HFFc6 (cell line): ENCODE results near the gene ENGASE. TPM values are rescaled to one million over a fixed set of nuclear protein-coding genes. Genes with fewer than 3 reads are reported as not detected.

Experiments used
- DNase-seq: peaks from one replicate; pipeline ENCODE4 v3.0.0-alpha.2; 2018
- H3K27ac Mint-ChIP-seq: 2 replicates; pipeline ENCODE4 v1.8.0; 2020; ENCODE audit warnings: mild to moderate bottlenecking, mixed read lengths
- H3K27me3 Mint-ChIP-seq: 2 replicates; pipeline ENCODE4 v1.8.0; 2021; ENCODE audit warnings: mild to moderate bottlenecking, moderate library complexity, mixed read lengths; ENCODE audit not compliant: insufficient read depth
- H3K36me3 Mint-ChIP-seq: 2 replicates; pipeline ENCODE4 v1.8.0; 2021; ENCODE audit warnings: low read depth, mixed read lengths
- H3K4me1 Mint-ChIP-seq: 2 replicates; pipeline ENCODE4 v1.8.0; 2020; ENCODE audit warnings: low read depth, mixed read lengths
- H3K4me3 Mint-ChIP-seq: 2 replicates; pipeline ENCODE4 v1.8.0; 2020; ENCODE audit warnings: mild to moderate bottlenecking, moderate library complexity, mixed read lengths
- H3K9me3 Mint-ChIP-seq: 2 replicates; pipeline ENCODE4 v1.8.0; 2020; ENCODE audit warnings: mild to moderate bottlenecking, mixed read lengths
- total RNA-seq, 6 experiments: library from RNA; stranded (reverse); fragmentation: NEBNext Ultra II Directional; extraction: Animal tissue kit (Norgen Biotek cat#: 25700); gene quantifications; 2 replicates in 1 of 6; 3 replicates in 5 of 6; pipeline ENCODE4 v1.2.3, GENCODE V29; 2021
- TF ChIP-seq, protein P1 (sequence below): fragments of 200-600 bp; sonication (generic); IDR thresholded peaks from 2 replicates; pipeline ENCODE4 v1.5.0; 2021; ENCODE audit warnings: antibody characterized with exemption, mild to moderate bottlenecking

Gene ENGASE
- total RNA-seq, 6 experiments from 2014 or later, result 11.1 to 13.8 (median 11.8) TPM

DNA sequence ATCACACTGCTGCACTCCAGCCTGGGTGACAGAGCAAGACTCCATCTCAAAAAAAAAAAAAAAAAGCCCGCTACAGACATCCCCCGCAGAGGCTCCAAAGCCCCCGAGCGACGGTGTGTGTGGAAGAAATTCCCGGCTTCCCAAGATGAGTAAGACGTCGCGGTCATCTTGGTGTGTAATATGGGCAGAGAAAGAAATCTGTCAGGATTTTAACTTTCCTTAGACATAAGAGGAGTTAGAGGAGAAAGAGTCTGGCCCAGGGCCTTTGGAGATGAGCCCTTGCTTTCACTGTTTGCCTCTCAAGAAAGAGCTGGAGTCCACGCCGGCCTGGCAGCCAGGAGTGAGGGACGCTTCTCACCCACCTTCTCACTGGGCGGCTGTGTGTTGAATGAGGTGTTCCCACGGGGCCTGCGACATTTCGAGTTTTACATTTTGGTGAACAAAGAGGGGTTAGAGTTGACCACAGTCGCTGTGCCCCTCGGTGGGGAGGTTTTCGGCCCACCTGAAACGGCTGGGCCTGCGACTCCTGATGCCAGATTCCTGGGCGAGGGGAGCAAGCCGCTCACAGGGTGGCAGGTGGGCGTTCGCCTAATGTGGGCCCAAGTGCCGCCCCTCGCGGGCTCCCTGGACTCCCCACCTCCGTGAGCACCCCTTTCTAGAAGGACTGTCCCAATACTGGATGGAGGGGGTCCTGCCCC, 32.8 kb upstream of the ENGASE start:
- H3K9me3 Mint-ChIP-seq, result no peaks in the 10 kb centered on the region
- peaks cover 3% of the 10 kb centered on the region for H3K27me3 Mint-ChIP-seq
- H3K4me3 Mint-ChIP-seq, result no peak overlapping the region
- DNase-seq, result no peak
- TF ChIP-seq, protein P1, sequence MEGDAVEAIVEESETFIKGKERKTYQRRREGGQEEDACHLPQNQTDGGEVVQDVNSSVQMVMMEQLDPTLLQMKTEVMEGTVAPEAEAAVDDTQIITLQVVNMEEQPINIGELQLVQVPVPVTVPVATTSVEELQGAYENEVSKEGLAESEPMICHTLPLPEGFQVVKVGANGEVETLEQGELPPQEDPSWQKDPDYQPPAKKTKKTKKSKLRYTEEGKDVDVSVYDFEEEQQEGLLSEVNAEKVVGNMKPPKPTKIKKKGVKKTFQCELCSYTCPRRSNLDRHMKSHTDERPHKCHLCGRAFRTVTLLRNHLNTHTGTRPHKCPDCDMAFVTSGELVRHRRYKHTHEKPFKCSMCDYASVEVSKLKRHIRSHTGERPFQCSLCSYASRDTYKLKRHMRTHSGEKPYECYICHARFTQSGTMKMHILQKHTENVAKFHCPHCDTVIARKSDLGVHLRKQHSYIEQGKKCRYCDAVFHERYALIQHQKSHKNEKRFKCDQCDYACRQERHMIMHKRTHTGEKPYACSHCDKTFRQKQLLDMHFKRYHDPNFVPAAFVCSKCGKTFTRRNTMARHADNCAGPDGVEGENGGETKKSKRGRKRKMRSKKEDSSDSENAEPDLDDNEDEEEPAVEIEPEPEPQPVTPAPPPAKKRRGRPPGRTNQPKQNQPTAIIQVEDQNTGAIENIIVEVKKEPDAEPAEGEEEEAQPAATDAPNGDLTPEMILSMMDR, result no peak
- H3K36me3 Mint-ChIP-seq, result peaks cover 5% of the 10 kb centered on the region; the same call in 1 of the 2 replicates
- H3K27ac Mint-ChIP-seq, result no peak overlapping the region
- peaks cover 29% of the 10 kb centered on the region for H3K4me1 Mint-ChIP-seq

DNA sequence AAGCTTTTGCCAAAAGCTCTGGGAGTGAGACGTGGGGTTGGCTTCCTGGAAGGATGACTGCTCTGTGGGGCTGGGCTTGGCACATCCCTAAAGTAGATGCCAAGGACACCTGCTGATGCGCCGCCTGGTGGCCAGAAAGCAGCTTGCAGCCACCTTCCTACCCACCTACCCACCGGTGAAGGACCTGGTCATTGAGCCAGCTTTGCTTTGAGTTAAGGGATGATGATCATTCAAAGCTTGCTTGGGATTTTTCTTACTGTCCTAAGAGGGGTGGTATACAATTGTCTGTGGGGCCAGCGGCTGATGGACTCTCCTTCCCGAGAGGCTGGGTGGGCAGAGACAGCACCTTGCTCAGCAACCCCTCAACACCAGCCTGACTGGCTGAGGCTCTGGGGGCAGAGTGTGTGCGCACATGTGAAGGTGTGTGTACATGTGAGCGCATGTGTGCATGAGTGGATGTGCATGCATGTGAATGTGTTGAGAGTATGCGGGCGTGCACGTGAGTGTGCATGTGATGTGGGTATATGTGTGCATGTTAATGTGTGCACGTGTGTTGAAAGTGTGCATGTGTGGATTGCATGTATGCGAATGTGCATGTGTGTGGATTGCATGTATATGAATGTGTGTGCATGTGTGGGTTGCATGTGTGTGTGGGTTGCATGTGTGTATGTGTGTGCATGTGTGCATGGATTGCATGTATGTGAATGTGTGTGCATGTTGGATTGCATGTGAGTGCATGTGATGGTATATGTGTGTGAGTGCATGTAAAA, 32.0 kb upstream of the ENGASE start:
- TF ChIP-seq, protein P1, result peak; percentile 98
- DNase-seq, result peak; percentile 45
- H3K9me3 Mint-ChIP-seq, result no peaks in the 10 kb centered on the region

DNA sequence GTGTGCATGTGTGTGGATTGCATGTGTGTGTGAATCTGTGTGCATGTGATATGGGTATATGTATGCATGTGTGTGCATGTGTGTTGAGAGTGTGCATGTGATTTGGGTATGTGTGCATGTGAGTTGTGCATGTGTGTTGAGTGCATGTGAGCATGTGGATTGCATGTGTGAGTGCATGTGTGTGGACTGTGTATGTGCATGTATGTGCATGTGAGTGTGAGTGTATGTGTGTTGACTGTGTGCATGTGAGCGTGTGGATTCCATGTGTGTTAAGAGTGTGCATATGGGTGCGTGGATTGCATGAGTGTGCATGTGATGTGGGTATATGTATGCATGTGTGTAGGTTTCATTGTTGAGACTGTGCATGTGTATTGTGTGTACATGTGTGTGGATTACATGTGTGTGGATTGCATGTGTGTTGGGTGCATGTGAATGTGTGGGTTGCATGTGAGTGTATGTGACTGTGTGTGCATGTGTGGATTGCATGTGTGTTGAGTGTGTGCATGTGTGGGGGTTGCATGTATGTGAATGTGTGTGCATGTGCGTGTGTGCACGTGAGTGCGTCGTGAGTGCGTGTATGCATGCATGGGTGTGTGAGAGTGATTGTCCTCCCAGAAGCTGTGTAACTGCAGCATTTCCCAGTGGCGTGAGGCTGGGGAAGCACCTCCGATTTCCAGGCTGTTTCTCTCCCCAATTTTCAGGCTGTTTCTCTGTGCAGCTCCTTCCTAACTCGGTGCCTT, 31.3 kb upstream of the ENGASE start:
- Mint-ChIP-seq H3K27ac (no peak overlapping the region), H3K36me3 (peaks cover 1% of the 10 kb centered on the region; the same call in 1 of the 2 replicates), H3K4me1 (peaks cover 24% of the 10 kb centered on the region), H3K4me3 (no peak overlapping the region), H3K27me3 (peaks cover 3% of the 10 kb centered on the region), H3K9me3 (no peaks in the 10 kb centered on the region)
- TF ChIP-seq, protein P1, result no peak
- no peak for DNase-seq

More for the DNA sequence above, 32.0 kb upstream of the ENGASE start:
- no peak overlapping the region for H3K4me3 Mint-ChIP-seq
- H3K36me3 Mint-ChIP-seq, result peaks cover 5% of the 10 kb centered on the region; the same call in 1 of the 2 replicates
- peaks cover 3% of the 10 kb centered on the region for H3K27me3 Mint-ChIP-seq
- peaks cover 28% of the 10 kb centered on the region for H3K4me1 Mint-ChIP-seq
- no peak overlapping the region for H3K27ac Mint-ChIP-seq

DNA sequence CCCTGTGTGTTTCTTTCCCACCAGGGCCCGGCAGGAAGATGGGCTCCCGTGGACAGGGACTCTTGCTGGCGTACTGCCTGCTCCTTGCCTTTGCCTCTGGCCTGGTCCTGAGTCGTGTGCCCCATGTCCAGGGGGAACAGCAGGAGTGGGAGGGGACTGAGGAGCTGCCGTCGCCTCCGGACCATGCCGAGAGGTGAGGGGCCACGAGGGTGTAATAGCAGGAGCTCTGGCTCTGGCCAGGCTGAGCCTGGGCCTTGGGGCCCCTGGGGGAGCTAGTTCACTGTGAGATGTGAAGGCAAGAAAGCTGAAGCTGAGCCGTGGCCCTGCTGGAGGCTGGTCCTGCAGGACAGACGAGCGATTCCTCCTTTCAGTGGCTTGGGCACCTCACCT, 30.7 kb upstream of the ENGASE start:
- no peaks in the 10 kb centered on the region for H3K9me3 Mint-ChIP-seq
- no peaks in the 10 kb centered on the region for H3K36me3 Mint-ChIP-seq
- H3K4me3 Mint-ChIP-seq, result no peak overlapping the region
- TF ChIP-seq, protein P1, result no peak
- no peak for DNase-seq
- H3K4me1 Mint-ChIP-seq, result peaks cover 18% of the 10 kb centered on the region
- H3K27me3 Mint-ChIP-seq, result peaks cover 3% of the 10 kb centered on the region
- no peak overlapping the region for H3K27ac Mint-ChIP-seq

DNA sequence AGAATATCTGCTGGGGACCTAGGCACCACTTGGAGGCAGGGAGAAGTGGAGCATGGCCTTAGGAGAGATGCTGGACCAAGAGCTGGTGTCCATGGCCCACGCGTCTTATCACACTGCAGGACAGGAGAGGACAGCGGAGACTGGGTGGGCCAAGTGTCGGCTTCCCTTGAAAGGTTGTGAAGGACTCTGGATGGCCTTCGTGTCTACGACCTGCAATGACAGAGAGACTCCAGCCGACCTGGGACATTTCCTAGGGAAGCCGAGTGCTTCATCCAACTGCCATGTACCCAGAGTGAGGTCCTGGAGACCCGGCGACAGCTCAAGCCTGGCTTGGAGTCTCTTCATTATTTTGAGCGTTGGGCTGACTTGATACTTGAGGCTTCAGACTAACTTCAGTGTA, 30.2 kb upstream of the ENGASE start:
- Mint-ChIP-seq H3K27me3 (peaks cover 3% of the 10 kb centered on the region), H3K4me1 (peaks cover 14% of the 10 kb centered on the region), H3K27ac (no peak overlapping the region), H3K9me3 (no peaks in the 10 kb centered on the region), H3K36me3 (no peaks in the 10 kb centered on the region), H3K4me3 (no peak overlapping the region)
- TF ChIP-seq, protein P1, result no peak
- no peak for DNase-seq
